Psoas muscle (tissue), 8 donors: ENCODE data around the gene DUSP21. TPM values are rescaled to one million over a fixed set of nuclear protein-coding genes. Genes with fewer than 3 reads are reported as not detected.
"Not testable (repeated sequence)": the region's sequence is repeated elsewhere in the genome, so short reads cannot be mapped to it uniquely, and the experiment has no call there.

Experiments used
- ATAC-seq, 4 donors: fragments of 200-7000 bp; cut with Tn5 transposase; one replicate each; pipeline ENCODE4 v1.9.1; 2020; ENCODE audit warnings: moderate library complexity in 3 of 4, mild to moderate bottlenecking in 2 of 4
- DNase-seq, 2 donors: peaks; one replicate each; pipeline ENCODE4 v3.0.0-alpha.2; 2020
- H3K27ac ChIP-seq: fragments of 200-600 bp; one replicate; pipeline ENCODE4 v1.8.0; 2022
- H3K27me3 ChIP-seq, 3 donors: fragments of 200-600 bp in 1 of 3; one replicate each; pipeline versions ENCODE4 v1.6.1 to v1.8.0; 2013 to 2022; ENCODE audit warnings: low read length in 2 of 3, mild to moderate bottlenecking in 2 of 3, moderate library complexity in 1 of 3; ENCODE audit not compliant: insufficient read depth in 3 of 3
- H3K36me3 ChIP-seq, 2 donors: fragments of 200-600 bp in 1 of 2; one replicate each; pipeline versions ENCODE4 v1.6.1 to v1.8.0; 2013 to 2022; ENCODE audit warnings: low read depth in 1 of 2, mild to moderate bottlenecking in 1 of 2, moderate library complexity in 1 of 2; ENCODE audit not compliant: insufficient read depth in 1 of 2
- H3K4me1 ChIP-seq: fragments of 200-600 bp; one replicate; pipeline ENCODE4 v1.8.0; 2022
- H3K4me3 ChIP-seq: fragments of 200-600 bp; one replicate; pipeline ENCODE4 v1.8.0; 2022; ENCODE audit warnings: mild to moderate bottlenecking
- H3K9me3 ChIP-seq: fragments of 200-600 bp; one replicate; pipeline ENCODE4 v1.8.0; 2022
- CTCF ChIP-seq: fragments of 200-600 bp; IDR thresholded peaks from one replicate; pipeline ENCODE4 v1.8.0; 2022; ENCODE audit warnings: antibody characterized with exemption
- WGBS, 3 donors: extraction: QIAGEN DNeasy Blood & Tissue Kit; methylation state at CpG; one replicate each; pipeline versions ENCODE4 v1.1.6 to v1.1.7; 2013; 5-methylcytosine and 5-hydroxymethylcytosine counted together
- intact Hi-C, 2 donors: fragments of 100-400 bp; cut with DNase I; formaldehyde crosslinking; loops; one replicate each; pipeline versions ENCODE4 v1.11.0 to v1.14.2; 2022
- polyA plus RNA-seq, 3 donors: library from polyadenylated mRNA; stranded (reverse); fragments of 200-250 nt; gene quantifications; one replicate each; pipeline ENCODE4 v1.2.3, GENCODE V29; 2013
- total RNA-seq, 4 donors: library from RNA; stranded (reverse); fragmentation: NEBNext Ultra II Directional in 2 of 4; extraction: Animal tissue kit (Norgen Biotek cat#: 25700) in 2 of 4; gene quantifications; one replicate each; pipeline versions ENCODE4 v1.2.1 to v1.2.4, GENCODE V29; 2021 to 2023
- donor health status: healthy with polysubstance abuse.
- donor health status: DM: no; HTN: no; CAD: no; lungs with moderate emphysema.
- donor health status: Bipolar disorder and iron deficiency.
- donor health status: healthy.
- donor health status: DM: yes; HTN: yes; CAD: no.
- donor health status: DM: no; HTN: no; CAD: no.
- donor health status: DM: no; HTN: no; CAD: no.
- donor health status: DM: yes; HTN: yes; CAD: no.

Gene DUSP21
- total and polyA plus RNA-seq, 7 donors, result not detected

DNA sequence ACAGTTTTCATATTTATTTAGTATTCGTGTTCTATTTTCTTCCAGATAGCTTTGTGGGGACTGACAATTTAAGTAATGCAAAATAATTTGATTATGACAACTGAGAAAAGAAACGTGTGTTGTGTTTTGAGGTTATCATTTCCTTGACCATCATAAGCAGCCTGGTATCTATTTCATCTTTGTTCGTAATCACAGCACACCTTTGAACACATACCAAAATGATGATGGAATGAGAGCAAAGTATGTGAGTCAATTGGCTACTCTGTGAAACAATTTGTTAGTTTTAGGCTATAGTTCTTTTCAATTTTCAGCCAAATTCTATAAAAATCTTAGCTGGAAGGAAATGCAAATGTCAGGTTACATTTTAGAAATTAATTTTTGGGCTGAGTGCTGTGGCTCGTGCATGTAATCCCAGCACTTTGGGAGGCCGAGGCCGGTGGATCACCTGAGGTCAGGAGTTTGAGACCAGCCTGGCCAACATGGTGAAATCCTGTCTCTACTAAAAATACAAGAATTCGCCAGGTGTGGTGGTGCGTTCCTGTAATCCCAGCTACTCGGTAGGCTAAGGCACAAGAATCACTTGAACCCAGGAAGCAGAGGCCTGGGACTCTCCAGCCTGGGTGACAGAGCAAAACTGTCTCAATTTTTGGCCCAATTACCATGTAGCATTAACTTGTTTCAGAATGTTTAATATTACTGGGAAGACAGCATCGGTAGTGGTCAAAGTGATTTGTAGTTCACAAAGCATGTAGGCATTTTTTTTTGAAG is 1.1 kb upstream of the DUSP21 start:
- no peak for TF ChIP-seq CTCF
- 86 to 91% (median 89%) methylated on average over 10 of the region's 10 CpGs for WGBS, 3 donors
- Histone ChIP-seq H3K27me3 (no peaks in the 10 kb centered on the region), H3K4me3 (no peak overlapping the region), H3K4me1 (no peaks in the 10 kb centered on the region), H3K27ac (no peak overlapping the region), H3K36me3 (no peaks in the 10 kb centered on the region), H3K9me3 (peaks cover 2% of the 10 kb centered on the region)
- DNase-seq (no peak), ATAC-seq (no peak)
- intact Hi-C loops, result no loop called here

GRCh38 chrX:44843318-44843702 is 511 bp upstream of the DUSP21 start:
- Histone ChIP-seq H3K36me3 (no peaks in the 10 kb centered on the region), H3K4me3 (no peak overlapping the region), H3K9me3 (peaks cover 2% of the 10 kb centered on the region), H3K27ac (no peak overlapping the region), H3K27me3 (no peaks in the 10 kb centered on the region), H3K4me1 (no peaks in the 10 kb centered on the region)
- 79 to 91% (median 84%) methylated on average over 2 of the region's 2 CpGs for WGBS, 3 donors
- DNase-seq (no peak), ATAC-seq (no peak)
- intact Hi-C loops, result no loop called here
- no peak for TF ChIP-seq CTCF

DNA sequence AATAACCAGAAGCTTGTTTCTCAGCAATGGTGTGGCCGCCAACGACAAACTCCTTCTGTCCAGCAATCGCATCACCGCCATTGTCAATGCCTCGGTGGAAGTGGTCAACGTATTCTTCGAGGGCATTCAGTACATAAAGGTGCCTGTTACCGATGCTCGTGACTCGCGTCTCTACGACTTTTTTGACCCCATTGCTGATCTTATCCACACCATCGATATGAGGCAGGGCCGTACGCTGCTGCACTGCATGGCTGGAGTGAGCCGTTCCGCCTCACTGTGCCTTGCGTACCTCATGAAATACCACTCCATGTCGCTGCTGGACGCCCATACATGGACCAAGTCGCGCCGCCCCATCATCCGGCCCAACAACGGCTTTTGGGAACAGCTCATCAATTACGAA is 383 bp downstream of the DUSP21 start:
- H3K36me3 ChIP-seq, result no peaks in the 10 kb centered on the region
- no peak overlapping the region for H3K27ac ChIP-seq
- intact Hi-C loops, result no loop called here
- peaks cover 2% of the 10 kb centered on the region for H3K9me3 ChIP-seq
- WGBS, 3 donors, result 93 to 98% (median 97%) methylated on average over 26 of the region's 26 CpGs
- no peaks in the 10 kb centered on the region for H3K4me1 ChIP-seq
- no peak for TF ChIP-seq CTCF
- H3K4me3 ChIP-seq, result no peak overlapping the region
- DNase-seq, result no peak
- no peak for ATAC-seq
- no peaks in the 10 kb centered on the region for H3K27me3 ChIP-seq

DNA sequence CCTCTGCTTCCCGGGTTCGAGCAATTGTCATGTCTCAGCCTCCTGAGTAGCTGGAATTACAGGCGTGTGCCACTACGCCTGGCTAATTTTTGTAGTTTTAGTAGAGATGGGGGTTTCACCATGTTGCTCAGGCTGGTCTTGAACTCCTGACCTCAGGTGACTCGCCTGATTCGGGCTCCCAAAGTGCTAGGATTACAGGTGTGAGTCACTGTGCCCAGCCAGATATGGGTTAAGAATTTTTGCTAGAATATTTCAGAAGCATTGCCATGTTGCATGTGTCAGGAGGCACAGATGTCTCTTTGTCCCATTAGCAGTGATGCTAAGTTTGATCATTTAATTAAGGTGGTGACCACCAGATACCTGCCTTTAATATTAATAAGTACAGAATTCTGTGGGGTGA is 7.1 kb downstream of the DUSP21 start:
- not testable (repeated sequence) for H3K9me3 ChIP-seq, DNase-seq, H3K27me3 ChIP-seq, H3K27ac ChIP-seq, H3K4me1 ChIP-seq, ATAC-seq, H3K4me3 ChIP-seq, H3K36me3 ChIP-seq
- intact Hi-C loops, result loop anchor here in 1 of 2 donors (5.0 kb wide), 1 partner anchor 284 kb away; no protein-coding TSS in a partner anchor
- WGBS, 3 donors, result 79 to 90% (median 81%) methylated on average over 6 of the region's 6 CpGs

GRCh38 chrX:44871114-44871645 is 27.4 kb downstream of the DUSP21 start:
- WGBS, 3 donors, result 52 to 71% (median 52%) methylated on average over 14 to 16 of the region's 16 CpGs
- peak overlapping the region; percentile 92 for H3K27ac ChIP-seq
- H3K4me1 ChIP-seq, result peaks cover 11% of the 10 kb centered on the region
- TF ChIP-seq CTCF, result no peak
- no peaks in the 10 kb centered on the region for H3K27me3 ChIP-seq
- H3K9me3 ChIP-seq, result no peaks in the 10 kb centered on the region
- no peaks in the 10 kb centered on the region for H3K36me3 ChIP-seq
- H3K4me3 ChIP-seq, result peak overlapping the region; percentile 88
- ATAC-seq (no peak), DNase-seq (peak in 1 of 2 donors; percentile 20)
- intact Hi-C loops, result loop anchor here (5.0 to 10.0 kb wide), 2 partner anchors 201 to 326 kb away; partner anchors contain the start of gene FUNDC1 (in 1 of the 2)
